Measurements from ENCODE around the gene FCHSD2. TPM values are rescaled to one million over a fixed set of nuclear protein-coding genes. Genes with fewer than 3 reads are reported as not detected.
"Not testable (repeated sequence)": the region's sequence is repeated elsewhere in the genome, so short reads cannot be mapped to it uniquely, and the experiment has no call there.

FCHSD2 gene
- total RNA-seq, 1 donor from 2014 or later = 26.3 TPM

DNA sequence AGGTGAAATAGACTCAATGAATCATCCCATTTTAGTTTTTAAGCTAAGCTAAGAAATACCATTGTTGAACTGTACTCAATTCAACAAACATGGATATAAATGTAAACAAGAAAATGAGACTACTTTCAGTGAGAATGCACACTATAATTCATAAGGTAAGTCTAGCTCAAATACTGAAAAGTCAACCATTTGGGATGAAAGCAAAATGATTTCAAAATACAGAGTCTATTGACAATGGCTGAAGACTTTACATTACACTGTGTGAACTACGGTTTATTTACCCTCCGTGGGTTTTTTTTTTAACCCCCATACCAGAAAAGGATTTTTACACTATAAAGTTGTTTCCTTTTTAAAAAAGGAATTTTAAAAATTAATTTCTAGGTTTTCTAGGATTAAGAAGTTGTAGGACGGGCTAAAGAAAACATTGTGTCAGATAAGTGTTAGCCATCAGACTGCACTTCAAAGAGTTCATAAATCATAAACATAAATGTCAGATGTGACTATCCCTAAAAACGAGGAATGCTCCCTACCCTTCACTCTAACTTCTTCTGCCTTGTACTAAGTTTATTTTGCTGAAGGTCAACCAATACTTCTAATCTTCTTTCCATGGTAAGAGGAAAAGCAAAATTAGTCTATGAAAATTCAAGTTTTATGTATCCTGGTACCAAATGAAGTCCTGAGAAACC lies 83.0 kb downstream of the FCHSD2 start:
- DNase-seq = no peak

DNA sequence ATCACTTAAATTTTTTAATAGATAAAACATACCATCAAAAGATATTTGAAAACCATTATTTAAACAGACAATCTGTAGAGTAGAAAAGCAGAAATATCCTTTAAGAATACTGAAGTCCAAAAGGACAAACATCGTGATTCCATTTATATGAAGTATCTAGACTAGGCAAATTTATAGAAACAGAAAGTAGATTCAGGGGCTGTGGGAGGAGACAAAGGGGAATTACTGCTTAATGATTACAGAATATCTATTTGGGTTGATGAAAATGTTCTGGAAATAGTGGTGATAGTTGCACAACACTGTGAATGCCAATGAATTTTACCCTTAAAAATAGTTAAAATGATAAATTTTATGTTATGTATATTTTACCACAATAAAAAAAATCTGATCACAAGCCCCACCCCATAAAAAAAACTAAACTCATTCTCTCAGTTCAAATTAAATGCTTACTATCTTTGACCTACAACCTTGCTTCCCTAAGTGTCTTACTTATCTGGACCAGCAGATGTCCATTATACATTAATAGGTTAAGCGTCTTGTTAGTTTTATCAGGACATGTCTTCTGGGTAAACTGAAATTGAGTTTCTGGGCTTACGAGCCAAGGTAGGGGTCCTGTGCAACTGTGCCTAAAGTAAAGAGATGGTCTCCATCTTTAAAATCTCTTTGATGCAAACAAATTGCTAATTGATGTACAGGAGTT lies 86.3 kb downstream of the FCHSD2 start:
- DNase-seq = no peak

DNA sequence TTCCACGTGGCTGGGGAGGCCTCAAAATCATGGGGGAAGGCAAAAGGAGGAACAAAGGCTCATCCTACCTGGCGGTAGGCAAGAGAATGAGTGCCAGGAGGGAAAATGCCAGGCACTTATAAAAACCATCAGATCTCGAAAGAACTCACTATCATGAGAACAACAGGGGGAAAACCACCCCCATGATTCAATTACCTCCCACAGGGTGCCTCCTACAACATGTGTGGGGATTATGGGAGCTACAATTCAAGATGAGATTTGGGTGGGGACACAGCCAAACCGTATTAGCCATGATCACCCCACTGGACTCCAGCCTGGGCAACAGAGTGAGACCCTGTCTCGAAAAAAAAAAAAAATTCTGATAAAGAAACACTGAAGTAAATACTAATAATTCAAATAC lies 87.1 kb downstream of the FCHSD2 start:
- DNase-seq = no peak

DNA sequence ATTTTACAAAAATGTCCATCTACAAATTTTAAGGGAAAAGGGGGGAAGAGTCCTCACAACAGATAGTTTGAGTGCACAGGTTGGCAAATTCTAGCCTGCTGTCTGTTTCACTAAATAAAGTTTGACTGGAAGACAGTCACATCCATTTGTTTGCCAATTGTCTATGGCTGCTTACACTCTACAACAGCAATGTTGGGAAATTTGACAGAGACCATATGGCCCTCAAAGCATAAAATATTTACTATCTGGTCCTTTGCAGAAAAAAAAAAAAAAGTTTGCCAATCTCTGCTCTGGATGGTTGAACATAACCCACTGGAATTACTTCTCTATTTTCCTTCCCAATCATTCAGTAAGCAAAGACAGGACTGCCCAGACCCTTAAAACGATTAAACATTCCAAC lies 88.2 kb downstream of the FCHSD2 start:
- peak; percentile 16 for DNase-seq

DNA sequence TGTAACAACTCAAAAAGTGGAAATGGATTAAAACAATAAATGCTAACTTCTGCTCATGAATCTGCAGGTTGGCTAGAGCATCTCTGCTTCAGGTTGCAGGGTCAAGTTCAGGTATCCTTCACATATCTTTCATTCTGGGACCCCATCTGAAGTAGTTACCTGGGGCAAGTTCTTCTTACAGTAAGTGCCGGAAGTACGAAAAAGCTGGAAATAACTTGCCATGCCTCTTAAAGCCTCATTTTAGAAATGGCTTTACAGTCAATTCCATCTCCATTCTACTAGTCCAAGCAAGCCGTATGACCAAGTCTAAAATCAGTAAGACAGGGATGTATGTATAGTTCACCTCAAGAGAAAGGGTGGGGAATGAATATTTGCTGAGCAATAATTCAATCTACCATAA lies 93.7 kb downstream of the FCHSD2 start:
- no peak for DNase-seq

DNA sequence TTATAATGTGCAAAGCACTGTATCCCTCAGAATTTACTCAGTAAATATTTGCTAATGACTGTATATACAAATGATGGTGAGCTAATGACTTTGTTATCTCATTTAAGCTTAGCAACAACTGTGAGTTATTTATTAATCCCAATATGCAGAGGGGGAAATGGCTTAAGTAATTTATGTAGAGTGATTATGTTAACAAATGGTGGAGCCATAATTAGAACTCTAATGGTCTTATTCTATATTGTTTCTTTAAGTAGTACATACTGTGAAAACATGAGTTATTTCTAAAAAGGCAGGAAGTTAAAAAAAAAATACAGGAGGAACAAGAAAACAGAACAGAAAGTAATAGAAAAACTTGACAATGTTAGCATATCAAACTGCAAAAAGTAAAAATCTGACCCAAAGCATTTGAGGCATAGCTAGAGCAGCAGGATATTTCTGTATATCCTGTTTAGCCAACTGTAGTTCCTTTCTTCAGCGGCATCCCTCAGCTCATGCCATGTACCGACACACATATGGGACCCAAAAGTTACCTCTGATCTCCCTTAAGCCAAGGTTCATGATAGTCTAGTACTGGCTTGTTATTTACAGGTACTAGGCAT lies 94.2 kb downstream of the FCHSD2 start:
- DNase-seq = no peak

DNA sequence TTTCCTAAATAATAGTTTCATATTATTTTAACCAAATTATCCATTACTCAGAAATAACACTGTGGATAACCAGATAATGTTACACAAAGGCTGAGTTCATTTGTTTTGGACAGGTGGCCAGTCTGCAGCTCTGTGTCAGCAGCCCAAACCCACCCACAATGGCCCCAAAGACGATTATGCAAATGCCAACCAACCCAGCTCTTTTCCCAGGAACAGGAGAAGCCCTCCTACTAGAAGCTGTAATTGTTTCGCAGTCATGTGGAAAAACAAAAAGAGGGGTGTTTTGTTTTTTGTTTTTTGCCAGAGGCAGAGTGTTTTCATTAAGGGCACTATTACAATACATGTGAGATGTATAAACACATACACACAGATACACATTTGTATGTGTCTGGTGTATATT lies 102.1 kb downstream of the FCHSD2 start:
- DNase-seq = peak; percentile 34

DNA sequence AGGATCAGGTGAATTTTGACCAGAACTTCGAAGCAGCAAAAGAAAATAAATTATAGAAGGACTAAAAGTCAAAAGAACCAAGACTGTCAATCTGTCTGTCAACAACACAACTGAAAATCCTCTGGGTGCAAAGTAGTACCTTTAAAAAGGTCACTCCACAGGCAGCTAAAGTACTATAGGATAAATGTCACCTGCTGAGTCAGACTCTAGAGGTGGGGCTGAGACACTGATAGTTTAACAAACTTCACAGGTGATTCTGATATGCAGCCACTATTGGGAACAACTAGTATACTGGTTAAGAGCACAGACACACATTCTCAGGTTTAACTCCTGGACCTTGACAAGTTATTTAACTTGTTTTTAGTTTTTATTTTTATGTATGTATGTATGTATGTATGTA lies 107.3 kb downstream of the FCHSD2 start:
- no peak for DNase-seq

DNA sequence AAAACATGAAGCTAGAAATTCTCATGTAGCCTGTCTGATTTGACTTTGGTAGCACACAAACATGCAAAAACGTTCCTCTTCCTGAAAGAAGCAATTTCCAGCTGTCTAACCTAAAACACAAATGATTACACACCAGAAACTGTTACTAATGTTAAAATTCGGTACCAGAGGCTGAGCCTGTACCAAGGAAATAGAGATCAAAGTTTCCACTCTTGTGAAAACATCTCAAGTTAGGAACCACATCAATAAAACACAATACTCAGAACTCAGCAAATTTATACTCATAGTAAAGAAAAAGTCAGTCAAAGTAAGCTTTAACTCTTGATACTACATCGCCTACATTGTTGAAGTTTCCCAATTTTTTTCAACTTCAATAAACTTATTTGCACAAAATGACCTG lies 107.8 kb downstream of the FCHSD2 start:
- no peak for DNase-seq

DNA sequence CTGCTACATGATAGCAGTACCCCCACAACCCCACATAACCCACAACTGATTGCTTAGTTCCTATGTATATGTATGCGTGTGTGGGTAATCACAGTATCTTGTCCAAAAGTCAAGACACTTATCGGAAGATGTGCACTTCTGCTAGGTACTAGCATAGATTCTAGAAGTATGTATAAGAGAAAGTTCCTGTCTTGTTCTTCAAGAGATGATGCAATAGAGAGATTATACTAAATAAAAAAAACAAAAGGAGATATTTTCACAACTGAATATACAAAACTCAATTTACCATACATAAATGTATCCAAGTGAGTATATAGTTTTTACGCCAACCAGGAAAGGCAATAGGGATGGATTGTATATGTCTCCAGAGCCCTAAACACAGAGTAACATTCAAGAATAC lies 112.0 kb downstream of the FCHSD2 start:
- DNase-seq = no peak

DNA sequence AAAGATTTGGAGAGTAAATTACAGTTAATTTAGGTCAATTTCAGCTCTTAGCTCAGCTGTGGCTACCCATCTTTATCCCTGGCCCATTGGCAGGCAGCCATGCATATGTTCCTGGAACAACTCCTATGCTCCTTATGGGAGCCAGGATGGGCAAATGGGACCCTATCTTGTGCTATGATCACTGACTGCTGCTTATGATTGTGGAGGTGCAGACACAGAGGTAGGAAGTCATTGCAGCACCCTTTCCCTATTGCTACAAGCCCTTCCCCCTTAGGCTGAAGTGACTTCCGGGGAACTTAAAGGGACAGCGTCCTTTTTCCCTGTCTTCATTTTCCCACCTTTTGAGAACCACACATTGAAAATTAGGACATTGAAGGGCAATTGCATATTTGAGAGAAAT lies 112.7 kb downstream of the FCHSD2 start:
- DNase-seq = no peak

DNA sequence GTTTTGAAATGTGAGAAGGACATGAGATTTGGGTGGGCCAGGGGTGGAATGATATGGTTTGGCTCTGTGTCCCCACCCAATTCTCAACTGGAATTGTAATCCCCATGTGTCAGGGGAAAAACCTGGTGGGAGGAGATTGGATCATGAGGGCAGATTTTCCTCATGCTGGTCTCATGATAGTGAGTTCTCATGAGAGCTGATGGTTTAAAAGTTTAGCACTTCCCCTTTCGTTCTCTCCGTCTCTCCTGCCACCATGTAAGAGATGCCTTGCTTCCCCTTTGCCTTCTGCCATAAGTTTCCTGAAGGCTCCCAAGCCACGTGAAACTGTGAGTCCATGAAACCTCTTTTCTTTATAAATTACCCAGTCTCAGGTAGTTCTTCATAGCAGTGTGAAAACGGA lies 113.5 kb downstream of the FCHSD2 start:
- DNase-seq = no peak

DNA sequence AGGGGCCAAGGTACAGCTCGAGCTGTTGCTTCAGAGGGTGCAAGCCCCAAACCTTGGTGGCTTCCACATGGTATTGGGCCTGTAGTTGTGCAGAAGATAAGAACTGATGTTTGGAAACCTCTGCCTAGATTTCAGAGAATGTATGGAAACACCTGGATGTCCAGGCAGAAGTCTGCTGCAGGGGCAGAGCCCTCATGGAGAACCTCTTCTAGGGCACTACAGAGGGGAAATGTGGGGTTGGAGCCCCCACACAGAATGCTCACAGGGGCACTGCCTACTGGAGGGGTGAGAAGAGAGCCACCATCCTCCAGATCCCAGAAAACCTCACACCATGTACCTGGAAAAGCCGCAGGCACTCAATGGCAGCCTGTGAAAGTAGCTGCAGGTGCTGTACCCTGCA lies 114.3 kb downstream of the FCHSD2 start:
- DNase-seq = not testable (repeated sequence)

DNA sequence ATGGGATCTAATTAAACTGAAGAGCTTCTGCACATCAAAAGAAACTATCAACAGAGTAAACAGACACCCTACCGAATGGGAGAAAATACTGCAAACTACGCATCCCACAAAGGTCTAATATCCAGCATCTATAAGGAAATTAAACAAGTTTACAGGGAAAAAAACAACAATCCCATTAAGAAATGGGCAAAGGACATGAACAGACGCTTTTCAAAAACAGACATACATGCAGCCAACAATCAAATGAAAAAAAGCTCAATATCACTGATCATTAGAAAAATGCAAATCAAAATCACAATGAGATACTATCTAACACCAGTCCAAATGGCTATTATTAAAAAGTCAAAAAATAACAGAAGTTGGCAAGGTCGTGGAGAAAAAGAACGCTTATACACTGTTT lies 117.5 kb downstream of the FCHSD2 start:
- no peak for DNase-seq

DNA sequence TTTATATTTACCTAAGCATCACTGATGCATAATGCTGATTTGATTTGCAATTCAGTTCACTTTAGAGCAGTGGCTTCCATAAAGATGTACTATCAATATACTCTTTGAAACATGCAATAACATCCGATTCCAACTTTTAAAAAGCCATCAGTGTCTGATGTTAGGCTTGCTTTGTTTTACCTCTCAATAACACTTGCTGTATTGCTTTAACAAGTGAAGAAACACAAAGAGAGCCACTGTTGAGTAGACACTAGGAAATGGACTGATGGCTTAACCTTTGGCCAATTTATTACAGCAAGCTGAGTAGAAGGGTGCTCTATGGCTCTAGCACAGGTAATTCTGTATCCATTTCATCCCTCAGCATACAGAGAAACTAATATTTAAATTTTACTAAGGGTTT lies 122.1 kb downstream of the FCHSD2 start:
- DNase-seq = no peak

DNA sequence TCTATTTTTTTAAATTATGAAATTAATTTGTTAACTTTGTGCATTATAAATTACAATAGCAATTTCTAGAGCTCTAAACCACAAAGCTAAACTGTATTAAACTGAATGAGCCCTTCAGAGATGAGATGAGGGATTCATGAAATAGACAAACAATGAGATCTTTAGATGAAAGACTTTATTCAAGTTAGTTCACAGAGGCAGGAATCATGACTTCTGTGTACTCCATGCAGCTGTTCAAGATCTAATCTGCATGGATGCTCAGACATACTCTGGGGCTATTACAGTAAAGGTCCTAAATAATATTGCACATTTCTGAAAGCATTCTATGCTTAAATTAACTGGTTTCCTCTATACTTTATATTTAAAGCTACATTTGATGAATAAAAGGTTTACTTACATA lies 122.7 kb downstream of the FCHSD2 start:
- DNase-seq = peak; percentile 46

DNA sequence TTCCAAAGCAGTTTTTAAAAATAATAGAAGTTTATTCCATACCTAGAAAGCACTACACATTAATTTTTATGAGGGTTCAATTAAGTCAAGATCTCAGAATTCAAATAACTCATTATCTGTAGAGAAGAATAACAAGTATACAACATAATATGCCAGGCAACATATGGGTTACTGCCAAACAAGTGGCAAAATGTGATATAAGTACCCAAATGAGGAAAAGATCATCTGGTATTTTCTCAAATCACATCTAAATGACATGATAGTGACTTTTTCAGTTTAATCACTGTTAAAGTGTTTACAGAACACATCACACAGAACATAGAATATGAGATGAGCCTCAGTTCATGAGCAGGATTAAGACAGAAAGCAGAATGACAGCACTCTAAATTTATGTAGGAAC lies 123.3 kb downstream of the FCHSD2 start:
- no peak for DNase-seq

DNA sequence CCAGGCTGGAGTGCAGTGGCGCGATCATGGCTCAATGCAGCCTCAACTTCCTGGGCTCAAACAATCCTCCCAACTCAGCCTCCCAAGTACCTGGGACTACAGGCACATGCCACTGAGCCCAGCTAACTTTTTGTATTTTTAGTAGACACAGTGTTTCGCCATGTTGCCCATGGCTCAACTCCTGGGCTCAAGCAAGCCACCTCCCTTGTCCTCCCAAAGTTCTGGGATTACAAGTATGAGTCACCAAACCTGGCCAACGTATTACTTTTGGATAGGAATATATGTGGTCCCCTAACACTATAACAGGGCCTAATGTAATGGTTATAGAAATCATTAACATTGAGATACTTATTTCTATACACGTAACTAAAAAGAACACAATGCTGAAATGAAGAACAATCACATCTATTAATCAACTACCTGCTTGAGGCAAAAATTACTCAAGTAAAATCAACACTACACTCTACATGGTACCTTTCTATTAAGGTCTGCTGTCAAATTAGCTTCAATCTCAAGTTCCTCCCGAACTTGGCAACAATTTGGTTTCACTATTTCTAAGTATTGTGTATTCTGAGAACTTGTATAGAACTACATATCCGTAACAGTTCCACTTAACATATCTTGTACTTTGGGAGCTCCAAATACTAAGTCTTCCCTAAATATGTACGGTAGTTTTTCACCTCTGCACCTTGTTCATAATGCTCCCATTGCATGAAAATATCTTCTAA lies 124.9 kb downstream of the FCHSD2 start:
- no peak for DNase-seq

DNA sequence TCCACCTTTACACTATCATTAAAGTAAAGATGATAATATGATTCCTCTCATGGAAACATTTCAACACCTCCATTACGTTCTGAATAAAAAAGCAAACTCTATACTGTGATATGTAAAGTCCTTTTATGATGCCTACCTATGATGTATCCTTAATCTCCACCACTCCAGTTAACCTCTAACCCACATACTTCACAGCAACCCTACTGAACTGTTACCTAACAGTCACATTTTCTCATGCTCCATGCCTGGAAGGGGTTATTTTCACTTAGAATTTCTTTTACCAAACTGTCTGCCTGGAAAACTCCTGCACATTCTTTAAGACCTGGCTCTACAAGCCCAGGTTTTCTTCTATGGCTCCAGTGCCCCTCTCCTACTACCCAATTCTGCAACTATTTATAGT lies 129.1 kb downstream of the FCHSD2 start:
- DNase-seq = no peak

DNA sequence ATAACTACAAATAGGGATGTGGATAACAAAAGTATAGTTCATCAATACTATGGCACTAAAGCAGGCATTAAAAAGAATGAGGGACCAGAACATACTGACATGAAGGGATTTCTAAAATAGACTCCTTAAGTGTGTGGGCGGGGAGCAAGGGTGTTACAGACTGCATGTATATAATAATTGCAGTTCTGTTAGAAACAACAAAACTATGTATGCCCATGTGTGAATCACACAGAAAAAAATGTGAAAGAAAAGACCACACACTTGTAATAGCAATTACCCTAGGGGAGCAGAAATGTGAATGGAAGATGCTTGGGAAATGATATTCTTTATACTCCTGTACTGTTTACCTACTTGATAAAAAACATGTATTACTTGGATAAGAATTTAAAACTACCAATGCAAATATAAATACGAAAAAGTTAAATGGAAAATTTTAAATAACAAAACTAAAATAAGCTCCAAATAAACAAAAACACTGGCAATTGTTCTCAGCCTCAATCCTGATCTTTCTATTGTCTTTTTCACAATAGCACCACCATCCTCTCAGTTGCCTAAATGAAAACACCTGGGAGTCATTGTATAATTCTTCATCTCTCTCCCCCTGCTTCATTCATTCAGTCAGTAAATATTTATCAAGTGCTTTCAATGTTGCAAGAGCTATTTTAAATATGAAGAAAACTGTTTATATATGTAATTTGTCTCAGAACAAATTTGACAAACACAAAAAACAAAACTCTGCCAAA lies 129.8 kb downstream of the FCHSD2 start:
- no peak for DNase-seq

DNA sequence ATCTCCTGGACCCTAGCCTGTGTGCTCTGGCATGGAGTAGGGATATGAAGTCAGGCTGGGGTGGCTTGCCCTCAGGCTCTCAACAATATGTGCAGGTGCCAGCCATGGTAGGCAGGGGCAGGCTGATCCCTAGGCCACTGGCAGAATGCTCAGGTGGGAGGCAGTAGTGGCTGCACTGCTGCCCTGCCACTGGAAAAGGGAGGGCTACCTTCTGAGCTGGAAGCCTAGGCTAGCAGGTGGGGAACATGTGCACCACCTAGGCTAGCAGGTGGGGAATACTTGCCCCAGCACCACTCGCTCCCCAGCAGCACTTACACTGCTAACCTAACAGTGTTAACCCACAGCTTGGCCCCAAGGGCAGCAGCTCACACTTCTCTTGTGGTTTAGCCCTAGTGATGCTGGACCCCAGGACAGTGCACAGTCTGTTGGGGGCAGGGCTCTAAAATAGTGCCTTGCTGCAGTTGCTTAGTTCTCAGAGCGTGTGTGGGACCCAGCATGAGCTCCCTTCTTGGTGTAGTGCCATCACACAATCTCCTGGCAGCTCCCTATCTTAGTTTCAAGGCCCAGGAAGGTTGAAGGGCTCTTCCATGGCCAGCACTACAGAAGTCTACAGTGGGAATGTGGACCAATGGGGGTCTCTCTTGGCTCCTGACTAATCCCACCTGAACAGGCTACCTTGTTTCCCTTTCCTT lies 130.8 kb downstream of the FCHSD2 start:
- DNase-seq = no peak

DNA sequence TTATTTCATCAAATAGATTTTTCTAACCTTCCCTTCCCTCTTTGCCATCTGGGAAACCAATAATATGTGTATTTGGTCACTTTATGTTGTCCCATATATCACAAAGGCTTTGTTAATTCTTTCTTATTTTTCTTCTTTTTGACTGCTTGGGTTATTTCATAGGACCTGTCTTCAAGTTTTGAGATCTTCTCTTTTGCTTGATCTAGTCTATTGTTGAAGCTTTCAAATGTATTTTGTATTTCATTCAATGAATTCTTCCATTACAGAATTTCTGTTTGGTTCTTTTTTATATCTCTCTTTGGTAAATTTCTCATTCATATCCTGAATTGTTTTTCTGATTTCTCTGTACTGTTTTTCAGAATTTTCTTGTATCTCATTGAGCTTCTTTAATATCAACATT lies 132.1 kb downstream of the FCHSD2 start:
- no peak for DNase-seq
